ENCODE data around the gene TMIGD2.

DNA sequence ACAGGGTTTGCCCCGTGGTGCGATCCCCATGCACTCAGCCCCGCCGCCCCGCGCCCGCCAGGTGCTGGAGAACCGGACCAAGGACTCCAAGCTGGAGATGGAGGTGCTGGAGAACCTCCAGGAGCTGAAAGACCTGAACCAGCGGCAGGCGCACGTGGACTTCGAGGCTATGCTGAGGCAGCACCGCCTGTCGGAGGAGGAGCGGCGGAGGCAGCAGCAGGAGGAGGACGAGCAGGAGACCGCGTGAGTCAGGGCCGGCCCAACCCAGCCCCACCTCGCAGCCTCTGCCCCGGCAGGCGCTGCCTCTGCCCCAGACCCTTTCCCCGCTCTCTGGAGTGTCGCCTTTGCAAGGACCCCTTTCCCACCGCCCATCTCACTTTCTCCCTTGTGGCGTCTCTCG lies 44.0 kb downstream of the TMIGD2 start:
- TF ChIP-seq, protein P1, sequence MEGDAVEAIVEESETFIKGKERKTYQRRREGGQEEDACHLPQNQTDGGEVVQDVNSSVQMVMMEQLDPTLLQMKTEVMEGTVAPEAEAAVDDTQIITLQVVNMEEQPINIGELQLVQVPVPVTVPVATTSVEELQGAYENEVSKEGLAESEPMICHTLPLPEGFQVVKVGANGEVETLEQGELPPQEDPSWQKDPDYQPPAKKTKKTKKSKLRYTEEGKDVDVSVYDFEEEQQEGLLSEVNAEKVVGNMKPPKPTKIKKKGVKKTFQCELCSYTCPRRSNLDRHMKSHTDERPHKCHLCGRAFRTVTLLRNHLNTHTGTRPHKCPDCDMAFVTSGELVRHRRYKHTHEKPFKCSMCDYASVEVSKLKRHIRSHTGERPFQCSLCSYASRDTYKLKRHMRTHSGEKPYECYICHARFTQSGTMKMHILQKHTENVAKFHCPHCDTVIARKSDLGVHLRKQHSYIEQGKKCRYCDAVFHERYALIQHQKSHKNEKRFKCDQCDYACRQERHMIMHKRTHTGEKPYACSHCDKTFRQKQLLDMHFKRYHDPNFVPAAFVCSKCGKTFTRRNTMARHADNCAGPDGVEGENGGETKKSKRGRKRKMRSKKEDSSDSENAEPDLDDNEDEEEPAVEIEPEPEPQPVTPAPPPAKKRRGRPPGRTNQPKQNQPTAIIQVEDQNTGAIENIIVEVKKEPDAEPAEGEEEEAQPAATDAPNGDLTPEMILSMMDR (IDR thresholded peaks at IDR 0.05) = no peak
- no peak for TF ChIP-seq EZH2 (IDR thresholded peaks at IDR 0.05)
- TF ChIP-seq EZH2phosphoT487 (IDR thresholded peaks at IDR 0.05) = no peak

Data from neural progenitor cell (in vitro differentiated cells).